GM21825 (cell line): ENCODE results near the gene UBALD2.
"Not testable (repeated sequence)": the region's sequence is repeated elsewhere in the genome, so short reads cannot be mapped to it uniquely, and the experiment has no call there.

ENCODE experiments used
- ATAC-seq: cut with Tn5 transposase; IDR thresholded peaks from one replicate; pipeline ENCODE4 v1.9.1; 2021; ENCODE audit warnings: mild to moderate bottlenecking, moderate library complexity; ENCODE audit not compliant: unreplicated experiment

UBALD2 gene

DNA sequence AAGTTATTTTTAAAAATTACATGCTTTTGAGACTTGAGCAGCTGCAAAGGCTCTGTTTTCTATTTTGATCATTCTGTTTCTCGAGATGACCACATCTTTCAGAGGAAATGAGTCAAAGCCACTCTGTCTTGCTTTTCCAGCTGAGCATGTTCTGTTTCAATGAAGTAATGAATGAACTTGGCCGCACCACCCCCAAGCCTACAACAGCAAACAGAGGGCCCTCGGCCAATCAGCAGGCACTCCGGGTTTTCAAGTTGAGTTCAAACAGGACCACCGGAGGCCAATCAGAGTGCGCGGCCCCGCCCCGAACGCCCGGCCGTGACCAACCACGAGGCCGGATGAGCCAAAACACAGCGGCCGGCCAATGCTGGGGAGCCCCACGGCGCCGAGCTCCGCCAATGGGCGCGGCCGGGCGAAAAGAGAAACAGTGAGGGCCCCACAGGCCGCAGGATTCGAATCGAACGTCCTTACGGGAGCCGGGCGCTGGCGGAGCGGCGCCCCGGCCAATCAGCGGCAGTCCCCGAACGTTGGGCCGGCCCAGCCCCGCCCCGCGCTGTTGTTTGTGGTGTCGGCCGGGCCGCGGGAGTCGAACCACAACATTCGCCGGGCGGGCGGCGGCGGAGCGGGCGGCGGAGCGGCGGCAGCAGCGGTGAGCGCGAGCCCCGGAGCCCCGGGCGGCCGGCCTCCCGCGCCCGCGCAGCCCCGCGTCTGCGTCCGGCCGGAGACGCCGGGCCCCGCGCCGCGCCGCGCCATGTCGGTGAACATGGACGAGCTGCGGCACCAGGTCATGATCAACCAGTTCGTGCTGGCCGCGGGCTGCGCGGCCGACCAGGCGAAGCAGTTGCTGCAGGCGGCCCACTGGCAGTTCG is at the start of gene UBALD2:
UBALD2 (plus strand) TSS at position 594 of the 869 bp plus-strand sequence; CDS start at position 752, 158 bp downstream.
- ATAC-seq: peak; percentile 64

DNA sequence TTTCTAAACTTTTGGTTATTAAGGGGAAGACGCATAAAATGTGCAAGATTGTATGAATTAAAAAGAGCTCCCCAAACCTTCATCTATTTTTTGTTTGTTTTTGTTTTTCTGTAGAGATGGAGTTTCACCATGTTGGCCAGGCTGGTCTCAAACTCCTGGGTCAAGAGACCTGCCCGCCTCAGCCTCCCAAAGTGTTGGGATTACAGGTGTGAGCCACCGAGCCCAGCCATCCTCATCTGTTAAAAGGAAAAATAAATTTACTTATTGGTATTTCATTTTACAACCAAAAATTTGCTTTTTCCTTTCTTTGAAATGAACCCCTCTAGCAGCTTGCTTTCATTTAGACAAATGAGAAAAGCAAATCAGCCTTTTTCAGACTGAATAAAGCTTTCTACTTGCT is 48.1 kb upstream of the UBALD2 start:
- ATAC-seq: no peak

DNA sequence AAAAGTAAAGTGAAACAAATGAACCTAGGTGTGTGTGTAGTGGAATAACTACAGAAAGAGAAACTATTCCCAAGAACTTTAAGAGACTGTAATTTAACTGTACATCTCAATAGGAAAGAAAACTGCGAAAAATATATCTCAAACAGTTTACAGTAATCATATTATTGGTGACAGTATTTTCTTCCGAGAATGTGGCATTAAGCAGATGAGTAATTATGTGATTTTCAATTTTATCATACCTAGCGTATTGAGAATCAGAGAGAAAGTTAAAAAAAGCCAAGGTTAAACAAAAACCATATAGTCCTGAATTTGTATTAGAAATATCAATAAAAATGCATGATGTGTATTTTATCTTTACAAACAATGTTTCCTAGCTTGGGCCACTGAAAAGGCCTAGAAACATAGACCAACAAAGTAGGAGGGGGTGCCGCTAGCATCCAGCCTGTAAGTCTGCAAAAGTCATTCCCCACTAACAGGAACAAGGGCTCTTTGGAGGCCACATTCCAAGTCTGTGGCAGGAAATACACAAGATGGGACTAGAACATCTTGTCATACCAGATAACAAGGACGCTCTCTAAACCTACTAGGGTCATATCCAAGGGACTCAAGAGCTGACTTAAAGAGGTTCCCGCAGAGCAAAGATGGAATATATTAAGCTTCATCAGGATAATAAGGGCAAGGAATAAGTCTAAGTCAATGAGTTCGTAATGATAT is 45.3 kb upstream of the UBALD2 start:
- ATAC-seq: no peak

DNA sequence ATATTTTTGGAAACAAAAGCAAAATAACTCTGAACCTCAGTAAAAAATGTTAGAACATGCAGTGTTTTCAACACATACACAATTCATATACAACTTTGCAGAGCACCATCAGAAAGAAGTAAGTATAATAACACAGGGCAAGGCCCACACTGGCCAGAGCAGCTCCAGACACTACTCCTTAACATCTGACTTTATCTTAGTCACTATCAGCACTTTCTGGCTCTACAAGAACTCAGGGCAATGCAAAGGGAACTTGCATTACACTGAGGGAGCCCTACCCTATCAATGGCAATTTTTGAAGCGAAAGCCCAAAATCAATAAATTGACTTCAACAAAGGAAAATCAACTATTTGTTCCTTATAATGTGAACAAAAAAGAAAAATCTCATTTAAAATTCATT is 41.3 kb upstream of the UBALD2 start:
- ATAC-seq: no peak

DNA sequence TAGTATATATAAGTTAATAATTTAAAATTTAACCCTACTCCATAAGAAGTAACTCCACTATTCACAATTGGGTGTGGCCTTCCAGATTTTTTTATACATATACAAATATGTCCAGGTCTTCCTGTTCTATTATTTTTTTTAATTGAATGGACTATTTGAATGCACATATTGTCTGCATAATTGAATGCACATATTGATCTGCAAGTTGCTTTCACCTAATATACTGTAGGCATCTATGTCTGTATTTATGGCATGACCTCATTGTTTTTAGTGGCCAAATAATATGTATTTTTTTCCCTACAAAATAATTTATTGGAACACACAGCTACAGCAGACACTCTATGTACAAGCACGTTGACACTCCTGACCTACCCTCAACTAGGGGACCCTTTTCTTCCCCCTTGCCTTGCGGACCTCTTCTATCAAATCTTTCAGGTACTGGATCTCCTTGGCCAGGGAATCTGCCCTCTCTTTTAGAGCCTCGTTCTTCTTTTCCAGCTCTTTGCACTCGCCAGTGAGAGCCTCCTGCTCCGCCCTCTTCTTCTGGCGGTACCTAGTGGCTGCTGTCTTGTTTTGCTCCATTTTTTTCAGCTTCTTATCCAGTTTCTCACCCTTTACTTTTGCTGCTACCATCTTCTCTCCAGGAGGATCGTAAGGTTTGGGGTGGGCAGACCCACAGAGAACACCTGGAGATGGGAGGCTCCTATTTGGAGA is 39.6 kb upstream of the UBALD2 start:
- not testable (repeated sequence) for ATAC-seq

DNA sequence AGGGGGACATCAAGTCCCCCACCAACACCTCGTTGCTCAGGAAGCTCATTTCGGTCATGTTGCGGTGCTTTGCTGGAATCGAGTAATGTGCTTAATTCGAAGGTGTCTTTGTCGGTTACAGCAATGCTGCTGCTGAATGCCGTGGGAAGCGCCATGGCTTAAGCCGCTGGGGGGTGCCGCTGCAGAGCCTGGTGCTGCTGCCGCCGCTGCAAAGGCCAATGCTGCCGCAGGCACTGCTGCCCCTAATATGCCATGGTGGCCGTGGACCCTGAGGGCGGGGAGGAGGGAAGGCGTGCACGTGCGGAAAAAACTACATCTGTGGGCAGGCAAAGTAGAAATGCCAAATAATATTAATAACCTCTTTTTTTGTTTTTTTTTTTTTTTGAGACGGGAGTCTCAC is 38.4 kb upstream of the UBALD2 start:
- not testable (repeated sequence) for ATAC-seq

DNA sequence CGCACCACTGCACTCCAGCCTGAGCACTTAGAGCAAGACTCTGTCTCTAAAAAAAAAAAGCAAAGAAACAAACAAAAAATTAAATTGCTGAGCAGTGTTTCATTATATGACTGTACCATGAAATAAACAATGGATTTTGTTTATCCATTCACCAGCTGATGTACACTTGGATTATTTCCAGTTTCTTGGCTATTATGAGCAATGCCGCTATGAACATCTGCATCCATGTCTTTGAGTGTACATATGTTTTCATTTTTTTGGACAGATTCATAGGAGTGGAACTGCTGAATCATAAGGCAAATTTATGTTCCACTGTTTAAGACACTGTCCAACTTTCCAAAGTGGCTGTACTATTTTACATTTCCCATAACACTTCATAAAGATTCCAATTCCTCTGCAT is 32.8 kb upstream of the UBALD2 start:
- no peak for ATAC-seq

DNA sequence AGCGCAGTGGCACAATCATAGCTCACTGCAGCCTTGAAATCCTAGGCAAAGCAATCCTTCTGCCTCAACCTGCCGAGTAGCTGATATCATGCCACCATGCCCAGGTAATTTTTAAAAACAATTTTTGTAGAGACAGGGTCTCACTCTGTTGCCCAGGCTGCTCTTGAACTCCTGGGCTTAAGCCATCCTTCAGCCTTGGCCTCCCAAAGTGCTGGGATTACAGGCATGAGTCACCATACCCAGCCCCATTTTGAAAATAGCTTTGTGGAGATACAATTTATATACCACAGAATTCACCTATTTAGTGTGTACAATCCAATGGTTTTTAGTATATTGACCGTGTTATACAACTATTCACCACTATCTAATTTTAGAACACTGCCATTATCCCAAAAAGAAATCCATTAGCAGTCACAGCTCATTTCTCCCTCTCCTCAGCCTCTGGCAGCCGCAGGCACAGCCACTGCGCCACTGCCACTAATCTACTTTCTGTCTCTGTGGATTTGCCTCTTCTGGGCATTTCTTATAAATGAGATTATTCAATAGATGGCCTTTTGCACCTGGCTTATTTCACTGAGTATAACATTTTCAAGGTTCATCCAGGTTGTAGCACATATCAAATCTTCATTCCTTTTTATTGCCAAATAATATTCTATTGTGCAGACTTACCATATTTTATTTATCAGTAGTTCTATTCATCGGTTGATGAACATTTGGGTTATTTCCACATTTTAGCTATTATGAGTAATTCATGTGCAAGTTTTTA is 31.4 kb upstream of the UBALD2 start:
- no peak for ATAC-seq

DNA sequence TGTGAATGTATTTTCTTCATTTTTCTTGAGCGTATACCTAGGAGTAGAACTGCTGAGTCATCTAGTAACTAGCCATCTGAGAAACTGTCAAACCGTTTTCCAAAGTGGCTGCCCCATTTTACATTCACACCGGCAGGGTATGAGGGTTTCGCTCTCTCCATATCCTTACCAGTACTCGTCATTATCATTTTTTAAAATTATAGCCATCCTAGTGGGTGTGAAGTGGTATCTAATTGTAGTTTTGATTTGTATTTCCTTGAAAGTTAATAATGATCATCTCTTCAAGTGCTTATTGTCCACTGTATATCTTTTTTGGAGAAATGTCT is 30.8 kb upstream of the UBALD2 start:
- ATAC-seq: no peak

DNA sequence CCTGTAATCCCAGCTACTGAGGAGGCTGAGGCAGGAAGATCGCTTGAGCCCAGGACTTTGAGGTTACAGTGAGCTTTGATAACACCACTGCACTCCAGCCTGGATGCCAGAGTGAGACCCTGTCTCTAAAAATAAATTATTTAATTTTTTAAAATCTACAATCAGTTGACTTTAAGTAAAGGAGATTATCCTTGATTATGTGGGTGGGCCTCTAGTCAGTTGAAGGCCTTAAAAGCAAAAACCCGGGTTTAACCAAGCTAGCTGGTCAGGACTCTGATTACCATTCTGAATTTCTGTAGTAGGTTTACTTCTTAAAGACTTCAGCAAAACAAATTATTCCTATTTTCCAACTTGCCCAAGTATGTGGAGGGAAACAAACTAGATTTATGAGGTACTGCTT is 29.3 kb upstream of the UBALD2 start:
- no peak for ATAC-seq

DNA sequence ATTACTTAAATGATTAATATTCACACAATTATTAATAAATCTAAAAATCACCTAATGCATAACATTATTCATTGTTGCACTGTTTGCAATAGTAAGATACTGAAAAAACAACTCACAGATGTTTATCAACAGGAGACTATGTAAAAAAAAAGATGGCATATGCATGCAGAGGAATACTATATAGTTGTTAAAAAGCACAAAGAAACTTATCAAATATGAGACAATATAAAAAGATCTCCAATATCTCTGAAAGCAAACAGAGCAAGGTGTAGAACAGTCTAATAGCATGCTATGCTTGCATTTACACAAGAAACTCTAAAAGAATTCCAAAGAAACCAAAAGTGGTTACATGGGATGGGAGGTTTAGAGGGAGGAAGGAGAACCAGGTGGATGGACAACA is 28.5 kb upstream of the UBALD2 start:
- ATAC-seq: no peak

DNA sequence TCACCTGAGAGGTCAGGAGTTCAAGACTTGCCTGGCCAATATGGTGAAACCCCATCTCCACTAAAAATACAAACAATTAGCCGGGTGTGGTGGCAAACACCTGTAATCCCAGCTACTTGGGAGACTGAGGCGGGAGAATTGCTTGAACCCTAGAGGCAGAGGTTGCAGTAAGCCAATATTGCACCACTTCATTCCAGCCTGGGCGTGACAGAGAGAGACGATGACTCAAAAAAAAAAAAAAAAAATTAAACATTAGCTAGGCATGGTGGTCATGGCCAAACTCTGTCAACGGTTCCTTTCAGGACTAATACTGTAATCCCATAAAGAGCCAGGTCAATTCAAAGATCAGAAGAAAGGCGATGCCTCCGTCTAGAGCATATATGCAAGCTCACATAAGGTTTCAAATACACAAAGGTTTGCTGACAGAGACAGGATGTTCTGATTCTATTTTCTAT is 27.3 kb upstream of the UBALD2 start:
- no peak for ATAC-seq

DNA sequence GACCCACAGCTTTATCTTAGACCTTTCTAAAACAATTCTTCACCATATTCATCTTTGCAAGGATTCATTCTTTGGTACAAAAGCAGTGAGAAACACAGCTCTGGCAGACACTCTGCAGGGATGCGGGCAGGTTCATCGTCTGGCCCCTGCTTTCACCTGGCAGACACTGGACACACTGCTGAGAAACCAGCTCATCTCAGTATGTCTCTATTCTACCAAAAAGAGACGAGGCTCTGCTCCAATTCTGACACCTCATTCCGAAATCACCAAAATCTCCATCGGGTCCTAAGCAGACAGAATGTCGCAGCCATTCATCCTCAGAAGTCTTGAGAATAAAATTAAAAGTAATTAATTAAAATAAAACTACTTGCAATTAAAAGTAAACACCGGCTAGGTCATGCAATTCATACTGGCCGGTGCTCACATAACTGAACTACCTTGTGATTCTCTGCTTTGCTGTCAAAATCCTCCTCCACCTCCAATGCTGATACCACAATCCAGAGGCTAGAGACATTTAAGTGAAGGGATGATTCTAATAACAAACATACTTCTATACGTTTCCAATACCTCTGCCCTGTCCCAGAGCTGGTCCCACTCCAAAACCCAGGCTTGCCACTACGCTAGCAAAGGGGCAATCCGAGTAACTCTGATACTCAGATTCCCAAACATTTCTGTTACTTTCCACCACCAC is 26.2 kb upstream of the UBALD2 start:
- no peak for ATAC-seq

DNA sequence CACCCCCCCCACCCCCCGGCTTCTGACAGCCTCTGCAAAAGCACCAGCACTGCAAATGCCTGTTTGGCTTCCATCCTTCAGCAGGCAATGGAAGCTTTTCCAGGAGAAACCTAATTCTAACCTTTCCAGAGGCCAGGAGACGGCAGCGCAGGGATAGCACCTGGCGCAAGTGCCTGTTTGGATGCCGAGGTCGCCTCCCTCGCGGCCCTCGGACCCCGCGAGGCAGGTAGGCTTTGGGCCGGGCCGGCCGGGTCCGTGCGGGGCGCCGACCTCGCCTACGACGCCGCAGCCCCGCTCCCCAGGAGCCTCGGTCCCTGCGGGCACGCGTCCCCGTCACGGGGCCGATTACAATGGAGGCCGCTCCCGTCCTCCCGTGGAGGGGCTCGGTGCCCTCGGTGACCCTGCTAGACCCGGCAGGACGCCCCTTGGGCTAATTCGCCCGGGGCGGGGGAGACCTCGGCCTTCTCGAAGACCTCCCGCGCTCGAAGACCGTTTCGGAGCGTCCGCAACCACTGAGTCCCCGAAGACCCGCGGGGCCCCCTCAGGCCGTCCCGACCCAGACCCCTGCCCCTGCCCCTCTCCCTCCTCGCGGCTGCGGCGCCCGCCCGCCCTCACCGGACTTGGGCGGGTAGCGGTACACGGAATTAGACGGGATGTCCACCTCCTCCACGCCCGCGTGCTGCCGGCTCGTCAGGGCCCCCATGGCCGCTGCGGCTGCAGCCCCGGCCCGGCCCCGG is 25.4 kb upstream of the UBALD2 start:
- no peak for ATAC-seq

DNA sequence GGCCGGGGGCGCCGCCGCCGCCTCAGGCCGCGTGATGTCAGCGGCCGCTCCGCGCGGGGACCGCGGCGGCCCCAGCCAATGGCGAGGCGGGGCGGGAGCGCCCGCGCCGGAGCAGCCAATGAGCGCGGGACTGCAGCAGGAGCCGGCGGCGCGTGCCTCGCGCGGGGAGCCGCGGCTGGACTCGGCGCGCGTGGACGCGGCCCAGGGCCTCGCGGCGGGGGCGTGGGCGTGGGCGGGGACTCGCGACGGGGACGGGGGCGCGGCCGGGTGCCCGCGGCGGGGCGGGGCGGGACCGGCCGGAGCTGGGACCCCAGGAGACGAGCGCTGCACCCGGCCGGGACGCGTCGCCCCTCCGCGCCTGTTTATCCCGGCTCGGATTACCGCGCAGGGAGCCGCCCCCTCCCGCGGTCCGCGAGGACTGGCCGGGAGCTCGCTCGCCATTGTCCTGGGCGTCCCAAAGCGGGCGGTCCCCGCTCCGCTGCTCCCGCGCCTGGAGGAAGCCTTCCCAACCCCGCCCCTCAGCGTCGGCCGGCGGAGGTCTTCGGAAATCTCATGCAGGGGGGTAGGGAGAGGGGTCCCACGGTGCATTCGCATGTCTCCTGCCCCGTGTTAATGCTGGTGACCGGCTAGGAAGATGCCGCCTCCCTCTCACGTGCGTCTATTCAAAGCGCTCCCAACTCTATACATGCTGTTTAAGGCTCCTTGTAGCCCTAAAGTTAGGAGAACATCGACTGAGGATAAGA is 24.5 kb upstream of the UBALD2 start, which contains the start of gene RNF157:
RNF157 (minus strand) TSS at position 33 of the 743 bp plus-strand sequence. CDS start 253 bp downstream, outside the sequence.
- ATAC-seq: no peak

DNA sequence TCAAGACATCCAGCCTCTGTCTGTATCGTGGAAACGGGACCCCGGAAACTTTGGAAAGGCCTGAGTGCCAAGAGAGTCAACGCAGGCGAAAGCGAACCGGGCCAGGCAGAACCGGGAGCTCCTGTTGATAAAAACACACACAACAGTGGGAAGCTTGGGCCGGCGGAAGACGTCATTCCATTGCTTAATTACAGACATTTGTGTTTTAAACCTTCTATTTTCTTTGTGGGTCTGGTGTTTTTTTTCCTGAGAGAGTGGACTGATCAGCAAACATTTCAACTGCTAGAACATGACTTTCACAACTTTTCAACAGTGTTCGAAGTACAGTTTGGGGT is 24.0 kb upstream of the UBALD2 start:
- ATAC-seq: no peak

DNA sequence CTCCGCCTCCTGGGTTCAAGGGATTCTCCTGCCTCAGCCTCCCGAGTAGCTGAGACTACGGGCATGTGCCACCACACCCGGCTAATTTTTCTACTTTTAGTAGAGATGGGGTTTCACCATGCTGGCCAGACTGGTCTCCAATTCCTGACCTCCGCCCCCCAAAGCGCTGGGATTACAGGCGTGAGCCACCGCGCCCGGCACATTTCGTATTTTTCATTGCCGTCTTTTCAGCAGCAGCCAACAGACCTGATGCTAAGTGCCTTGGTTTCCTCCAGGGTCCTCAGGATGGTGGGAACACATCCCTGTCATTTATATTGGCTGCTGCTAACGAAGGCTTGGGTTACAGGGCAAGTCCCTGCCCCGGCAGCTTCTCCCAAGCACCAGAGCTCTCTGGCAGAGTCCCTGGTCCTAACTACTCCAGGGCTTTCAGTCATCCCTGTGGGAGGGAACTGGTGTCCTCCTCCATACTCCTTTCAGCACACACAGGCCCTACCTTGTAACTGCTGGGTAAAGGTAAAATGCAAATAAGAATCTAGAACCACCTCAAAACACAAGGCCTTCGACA is 23.4 kb upstream of the UBALD2 start:
- no peak for ATAC-seq

DNA sequence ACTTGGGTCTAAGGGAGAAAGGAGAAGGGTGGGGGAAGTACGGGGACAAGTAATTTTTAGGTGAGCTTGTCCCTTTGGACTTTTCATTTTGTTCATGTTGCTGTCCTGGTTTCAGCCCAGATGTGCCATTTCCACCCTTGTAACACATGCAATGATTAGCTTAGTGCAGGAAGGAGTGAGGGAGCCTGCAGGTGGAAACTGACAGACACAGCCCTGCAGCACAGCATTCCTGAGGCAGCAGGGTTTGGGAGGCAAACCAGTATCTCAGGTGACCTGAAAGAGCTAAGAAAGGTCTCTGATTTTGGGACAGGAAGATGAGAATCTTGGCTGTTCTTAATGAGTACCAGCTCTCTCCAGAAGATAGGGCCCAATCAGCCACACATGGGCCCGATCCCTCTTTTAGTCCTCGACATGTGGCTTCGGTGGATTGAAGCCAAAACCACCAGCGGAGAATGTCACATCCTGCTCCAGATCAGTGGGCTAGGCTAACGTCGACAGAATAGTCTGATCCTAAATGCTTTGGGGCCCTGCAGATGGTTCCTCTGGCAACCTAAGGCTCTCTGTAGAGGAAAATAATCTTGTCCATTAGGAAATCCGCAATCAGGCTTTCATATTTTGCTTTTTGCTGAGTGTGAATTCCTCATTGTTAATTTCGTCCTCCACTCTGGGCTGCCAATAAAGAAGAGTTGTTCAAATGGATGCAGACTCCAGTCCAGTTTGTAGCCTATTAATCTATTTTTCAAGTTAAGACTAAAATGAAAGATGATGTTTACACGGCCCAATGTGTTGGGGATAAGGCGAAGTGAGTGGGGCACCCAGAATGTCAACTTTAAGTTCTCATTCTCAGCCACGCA is 21.1 kb upstream of the UBALD2 start:
- no peak for ATAC-seq
